ENCODE data around the gene NCKAP5. TPM values are rescaled to one million over a fixed set of nuclear protein-coding genes. Genes with fewer than 3 reads are reported as not detected.

NCKAP5 gene
- total and polyA plus RNA-seq, 2 of the 8 experiments (the other 6 are each of a cell fraction or from before 2014, with no cell fraction given), result 0.27 to 0.86 TPM

DNA sequence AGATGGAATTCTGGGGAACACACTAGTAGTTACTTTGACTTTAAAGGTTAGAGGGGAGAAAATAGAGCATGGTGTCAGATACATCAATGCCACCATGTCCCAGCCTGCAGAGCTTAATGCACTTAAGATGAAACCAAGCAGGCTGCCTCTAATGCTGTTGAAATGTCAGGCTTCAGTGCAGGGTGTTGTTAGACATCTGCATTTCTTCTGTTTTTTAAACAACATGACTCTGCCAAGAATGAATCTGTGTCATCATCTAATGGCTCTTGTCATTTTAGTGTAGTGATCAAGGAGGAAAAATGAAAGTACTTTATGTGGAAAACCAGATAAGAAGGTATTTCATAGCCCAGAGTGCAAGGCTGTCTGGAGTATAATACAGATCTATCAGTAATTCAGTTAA is 928.1 kb downstream of the NCKAP5 start:
- no peak overlapping the region; the same call in 1 of the 2 replicates for H2AK5ac ChIP-seq (ENCODE audit: low read depth, low read length)
- POLR2A ChIA-PET (ENCODE audit: partially characterized antibody), result no interaction called here
- no peak overlapping the region for H3K23ac ChIP-seq (ENCODE audit: insufficient read length)
- H2BK12ac ChIP-seq (ENCODE audit: low read depth, low read length), result no peak overlapping the region
- H4K91ac ChIP-seq (replicated peaks; ENCODE audit: insufficient read length, low read length), result no peak overlapping the region
- DNase-seq (ENCODE audit: low read depth in 1 of 2, low spot score in 2 of 2) (no peak), FAIRE-seq (no peak)
- no peak overlapping the region for H3K56ac ChIP-seq (replicated peaks; ENCODE audit: insufficient read length, low read depth, low read length)
- no peak overlapping the region for H3K4me3 ChIP-seq (ENCODE audit: extremely low read depth in 1 of 4, insufficient read depth in 2 of 4, low read depth in 3 of 4, low read length in 4 of 4)
- H2BK120ac ChIP-seq (replicated peaks; ENCODE audit: low read depth, low read length), result no peak overlapping the region
- H3K4ac ChIP-seq (replicated peaks; ENCODE audit: insufficient read length, low read depth, low read length), result no peak overlapping the region
- no peak overlapping the region for H3K18ac ChIP-seq (ENCODE audit: extremely low read depth, low read length)
- no peak overlapping the region for H4K5ac ChIP-seq (ENCODE audit: insufficient read length, low read depth, low read length)
- no peak overlapping the region for H3K27ac ChIP-seq (ENCODE audit: low read depth, low read length)
- no peaks in the 10 kb centered on the region for H3K79me1 ChIP-seq (ENCODE audit: low read depth, low read length)
- no peak overlapping the region for H3K4me2 ChIP-seq (ENCODE audit: insufficient read depth in 1 of 2, low read depth in 2 of 2, low read length in 2 of 2)
- H4K8ac ChIP-seq (ENCODE audit: extremely low read depth, insufficient read depth, low read length), result no peak overlapping the region
- no peak overlapping the region for H2BK20ac ChIP-seq (ENCODE audit: low read length)
- H2BK15ac ChIP-seq (ENCODE audit: low read length), result no peak overlapping the region
- no peaks in the 10 kb centered on the region for H3K79me2 ChIP-seq (ENCODE audit: control insufficient read depth in 1 of 2, insufficient read depth in 2 of 2, low read length in 2 of 2)
- no peak overlapping the region for H2AFZ ChIP-seq (ENCODE audit: low read length)
- no peaks in the 10 kb centered on the region for H3K36me3 ChIP-seq (ENCODE audit: control insufficient read depth in 2 of 4, insufficient read depth in 4 of 4, low read length in 3 of 4)
- no peaks in the 10 kb centered on the region for H3K9me3 ChIP-seq (ENCODE audit: insufficient read depth in 2 of 2, low read depth in 1 of 2, low read length in 1 of 2)
- no peak overlapping the region for H3K14ac ChIP-seq (ENCODE audit: insufficient read length)
- peaks cover 0 to 6% (median under 1%) of the 10 kb centered on the region in 4 experiments; a peak in 2 of 7 replicates for H3K4me1 ChIP-seq (replicated peaks in 1 of 4; ENCODE audit: control insufficient read depth in 3 of 4, insufficient read depth in 4 of 4, low read length in 3 of 4)
- H3K9ac ChIP-seq (replicated peaks in 1 of 4; ENCODE audit: extremely low read depth in 1 of 4, low read depth in 3 of 4, low read length in 3 of 4), result no peak overlapping the region
- no peak overlapping the region for H2BK5ac ChIP-seq (ENCODE audit: low read depth, low read length)
- CTCF ChIA-PET (ENCODE audit: partially characterized antibody), result no interaction called here
- H3K23me2 ChIP-seq (ENCODE audit: low read depth, low read length), result no peaks in the 10 kb centered on the region
- no peaks in the 10 kb centered on the region for H4K20me1 ChIP-seq (replicated peaks in 1 of 2; ENCODE audit: control insufficient read depth in 1 of 2, insufficient read depth in 2 of 2, low read length in 2 of 2)
- H3K27me3 ChIP-seq (replicated peaks in 1 of 4; ENCODE audit: control insufficient read depth in 3 of 4, extremely low read depth in 1 of 4, insufficient read depth in 3 of 4, low read length in 3 of 4), result no peaks in the 10 kb centered on the region; a peak in 1 of 7 replicates
- TF ChIP-seq POLR2A (IDR thresholded peaks at IDR 0.05; ENCODE audit: control extremely low read depth in 1 of 2, low read depth in 2 of 2, low read length in 2 of 2) (no peak), ASH2L (IDR thresholded peaks at IDR 0.05; ENCODE audit: low read length) (no peak), SUZ12 (IDR thresholded peaks at IDR 0.05; ENCODE audit: low read length) (no peak), ZNF274 (IDR thresholded peaks at IDR 0.05; ENCODE audit: borderline replicate concordance, extremely low read depth, low read length) (no peak), MAFK (IDR thresholded peaks at IDR 0.05; ENCODE audit: low read depth, low read length) (no peak), CBX8 (IDR thresholded peaks at IDR 0.05; ENCODE audit: borderline replicate concordance, low read depth, low read length) (no peak), RXRA (IDR thresholded peaks at IDR 0.05; ENCODE audit: insufficient read depth, low read depth, low read length) (no peak), YY1 (IDR thresholded peaks at IDR 0.05; ENCODE audit: low read depth, low read length) (no peak), RNF2 (IDR thresholded peaks at IDR 0.05; ENCODE audit: borderline replicate concordance, low read depth, low read length, missing control alignments, poor library complexity, severe bottlenecking) (no peak), BRCA1 (IDR thresholded peaks at IDR 0.05; ENCODE audit: low read depth, low read length) (no peak)
- TF ChIP-seq, protein P1, sequence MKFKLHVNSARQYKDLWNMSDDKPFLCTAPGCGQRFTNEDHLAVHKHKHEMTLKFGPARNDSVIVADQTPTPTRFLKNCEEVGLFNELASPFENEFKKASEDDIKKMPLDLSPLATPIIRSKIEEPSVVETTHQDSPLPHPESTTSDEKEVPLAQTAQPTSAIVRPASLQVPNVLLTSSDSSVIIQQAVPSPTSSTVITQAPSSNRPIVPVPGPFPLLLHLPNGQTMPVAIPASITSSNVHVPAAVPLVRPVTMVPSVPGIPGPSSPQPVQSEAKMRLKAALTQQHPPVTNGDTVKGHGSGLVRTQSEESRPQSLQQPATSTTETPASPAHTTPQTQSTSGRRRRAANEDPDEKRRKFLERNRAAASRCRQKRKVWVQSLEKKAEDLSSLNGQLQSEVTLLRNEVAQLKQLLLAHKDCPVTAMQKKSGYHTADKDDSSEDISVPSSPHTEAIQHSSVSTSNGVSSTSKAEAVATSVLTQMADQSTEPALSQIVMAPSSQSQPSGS (IDR thresholded peaks at IDR 0.05; ENCODE audit: low read length), result no peak
- TF ChIP-seq, protein P2, sequence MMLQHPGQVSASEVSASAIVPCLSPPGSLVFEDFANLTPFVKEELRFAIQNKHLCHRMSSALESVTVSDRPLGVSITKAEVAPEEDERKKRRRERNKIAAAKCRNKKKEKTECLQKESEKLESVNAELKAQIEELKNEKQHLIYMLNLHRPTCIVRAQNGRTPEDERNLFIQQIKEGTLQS (IDR thresholded peaks at IDR 0.05; ENCODE audit: insufficient read depth, low read depth, low read length), result no peak
- TF ChIP-seq, protein P3, sequence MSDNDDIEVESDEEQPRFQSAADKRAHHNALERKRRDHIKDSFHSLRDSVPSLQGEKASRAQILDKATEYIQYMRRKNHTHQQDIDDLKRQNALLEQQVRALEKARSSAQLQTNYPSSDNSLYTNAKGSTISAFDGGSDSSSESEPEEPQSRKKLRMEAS (IDR thresholded peaks at IDR 0.05), result no peak
